Measurements from ENCODE around the gene ATP5PO. TPM values are rescaled to one million over a fixed set of nuclear protein-coding genes. Genes with fewer than 3 reads are reported as not detected.

ATP5PO gene
- total and polyA plus RNA-seq, 2 of the 13 experiments (the other 11 are each of a cell fraction or from before 2014, with no cell fraction given) = 256 to 297 TPM

DNA sequence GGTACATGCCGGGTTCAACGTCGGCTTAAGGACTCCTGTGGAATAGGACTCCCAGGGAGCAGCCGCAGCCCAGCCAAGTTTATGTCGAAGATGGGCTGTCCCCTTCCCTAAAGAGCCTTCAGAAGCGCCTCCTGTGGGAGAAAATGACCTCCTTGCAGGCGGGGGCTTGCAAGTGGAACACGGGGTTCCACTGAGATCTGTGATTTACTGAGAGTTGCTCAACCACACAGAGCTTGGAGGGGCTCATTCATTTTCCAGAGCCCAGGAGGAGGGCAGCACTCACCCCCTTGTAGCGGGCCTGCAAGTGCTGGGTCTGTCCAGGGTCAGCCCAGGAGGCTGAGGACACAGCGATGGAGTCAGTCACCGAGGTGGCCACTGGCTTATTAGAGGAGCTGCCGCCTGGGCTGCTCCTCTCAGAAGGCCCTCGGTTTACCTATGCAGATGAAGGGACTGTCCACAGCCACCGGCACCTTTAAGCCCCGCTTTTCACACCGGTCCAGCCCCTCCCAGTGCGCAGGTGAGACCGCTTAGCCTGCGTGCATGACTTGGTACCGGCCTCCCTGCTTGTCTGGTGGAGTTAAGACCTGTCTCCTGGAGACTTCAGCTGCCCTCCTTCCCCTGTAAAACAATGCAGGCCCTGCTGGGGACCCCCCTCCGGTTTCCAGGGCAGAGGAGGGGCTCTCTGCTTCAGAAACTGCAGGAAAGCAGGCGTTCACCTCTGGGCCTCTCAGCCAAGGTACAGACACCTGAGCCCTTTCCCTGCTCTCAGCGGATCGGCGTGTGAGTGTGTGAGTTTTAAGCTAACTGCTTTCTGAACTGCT lies 57.5 kb downstream of the ATP5PO start (continued):
- TF ChIP-seq, protein P1, sequence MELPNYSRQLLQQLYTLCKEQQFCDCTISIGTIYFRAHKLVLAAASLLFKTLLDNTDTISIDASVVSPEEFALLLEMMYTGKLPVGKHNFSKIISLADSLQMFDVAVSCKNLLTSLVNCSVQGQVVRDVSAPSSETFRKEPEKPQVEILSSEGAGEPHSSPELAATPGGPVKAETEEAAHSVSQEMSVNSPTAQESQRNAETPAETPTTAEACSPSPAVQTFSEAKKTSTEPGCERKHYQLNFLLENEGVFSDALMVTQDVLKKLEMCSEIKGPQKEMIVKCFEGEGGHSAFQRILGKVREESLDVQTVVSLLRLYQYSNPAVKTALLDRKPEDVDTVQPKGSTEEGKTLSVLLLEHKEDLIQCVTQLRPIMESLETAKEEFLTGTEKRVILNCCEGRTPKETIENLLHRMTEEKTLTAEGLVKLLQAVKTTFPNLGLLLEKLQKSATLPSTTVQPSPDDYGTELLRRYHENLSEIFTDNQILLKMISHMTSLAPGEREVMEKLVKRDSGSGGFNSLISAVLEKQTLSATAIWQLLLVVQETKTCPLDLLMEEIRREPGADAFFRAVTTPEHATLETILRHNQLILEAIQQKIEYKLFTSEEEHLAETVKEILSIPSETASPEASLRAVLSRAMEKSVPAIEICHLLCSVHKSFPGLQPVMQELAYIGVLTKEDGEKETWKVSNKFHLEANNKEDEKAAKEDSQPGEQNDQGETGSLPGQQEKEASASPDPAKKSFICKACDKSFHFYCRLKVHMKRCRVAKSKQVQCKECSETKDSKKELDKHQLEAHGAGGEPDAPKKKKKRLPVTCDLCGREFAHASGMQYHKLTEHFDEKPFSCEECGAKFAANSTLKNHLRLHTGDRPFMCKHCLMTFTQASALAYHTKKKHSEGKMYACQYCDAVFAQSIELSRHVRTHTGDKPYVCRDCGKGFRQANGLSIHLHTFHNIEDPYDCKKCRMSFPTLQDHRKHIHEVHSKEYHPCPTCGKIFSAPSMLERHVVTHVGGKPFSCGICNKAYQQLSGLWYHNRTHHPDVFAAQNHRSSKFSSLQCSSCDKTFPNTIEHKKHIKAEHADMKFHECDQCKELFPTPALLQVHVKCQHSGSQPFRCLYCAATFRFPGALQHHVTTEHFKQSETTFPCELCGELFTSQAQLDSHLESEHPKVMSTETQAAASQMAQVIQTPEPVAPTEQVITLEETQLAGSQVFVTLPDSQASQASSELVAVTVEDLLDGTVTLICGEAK (IDR thresholded peaks at IDR 0.05) = no peak
- TF ChIP-seq, protein P1 (CRISPR knock-in tag; IDR thresholded peaks at IDR 0.05) = no peak
- TF ChIP-seq, protein P2, sequence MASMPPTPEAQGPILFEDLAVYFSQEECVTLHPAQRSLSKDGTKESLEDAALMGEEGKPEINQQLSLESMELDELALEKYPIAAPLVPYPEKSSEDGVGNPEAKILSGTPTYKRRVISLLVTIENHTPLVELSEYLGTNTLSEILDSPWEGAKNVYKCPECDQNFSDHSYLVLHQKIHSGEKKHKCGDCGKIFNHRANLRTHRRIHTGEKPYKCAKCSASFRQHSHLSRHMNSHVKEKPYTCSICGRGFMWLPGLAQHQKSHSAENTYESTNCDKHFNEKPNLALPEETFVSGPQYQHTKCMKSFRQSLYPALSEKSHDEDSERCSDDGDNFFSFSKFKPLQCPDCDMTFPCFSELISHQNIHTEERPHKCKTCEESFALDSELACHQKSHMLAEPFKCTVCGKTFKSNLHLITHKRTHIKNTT (CRISPR knock-in tag; IDR thresholded peaks at IDR 0.05) = no peak
- TF ChIP-seq POLR2AphosphoS5 (IDR thresholded peaks at IDR 0.05; ENCODE audit: low read depth, low read length) = no peak
- TF ChIP-seq, protein P3, sequence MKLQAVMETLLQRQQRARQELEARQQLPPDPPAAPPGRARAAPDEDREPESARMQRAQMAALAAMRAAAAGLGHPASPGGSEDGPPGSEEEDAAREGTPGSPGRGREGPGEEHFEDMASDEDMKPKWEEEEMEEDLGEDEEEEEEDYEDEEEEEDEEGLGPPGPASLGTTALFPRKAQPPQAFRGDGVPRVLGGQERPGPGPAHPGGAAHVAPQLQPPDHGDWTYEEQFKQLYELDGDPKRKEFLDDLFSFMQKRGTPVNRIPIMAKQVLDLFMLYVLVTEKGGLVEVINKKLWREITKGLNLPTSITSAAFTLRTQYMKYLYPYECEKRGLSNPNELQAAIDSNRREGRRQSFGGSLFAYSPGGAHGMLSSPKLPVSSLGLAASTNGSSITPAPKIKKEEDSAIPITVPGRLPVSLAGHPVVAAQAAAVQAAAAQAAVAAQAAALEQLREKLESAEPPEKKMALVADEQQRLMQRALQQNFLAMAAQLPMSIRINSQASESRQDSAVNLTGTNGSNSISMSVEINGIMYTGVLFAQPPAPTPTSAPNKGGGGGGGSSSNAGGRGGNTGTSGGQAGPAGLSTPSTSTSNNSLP (IDR thresholded peaks at IDR 0.05; ENCODE audit: low read depth, low read length) = no peak
